Activated naive CD8-positive, alpha-beta T cell treated with anti-CD3 and anti-CD28 coated beads, Interleukin-2, amount 50 U/mL, for 16 hours (primary cell): ENCODE results near the gene ATXN7L3B.
"Not testable (repeated sequence)": the region's sequence is repeated elsewhere in the genome, so short reads cannot be mapped to it uniquely, and the experiment has no call there.

Experiments
- DNase-seq: peaks from one replicate; pipeline ENCODE4 v3.0.0-alpha.2; 2020; ENCODE audit warnings: low read depth, low spot score

The ATXN7L3B gene, protein sequence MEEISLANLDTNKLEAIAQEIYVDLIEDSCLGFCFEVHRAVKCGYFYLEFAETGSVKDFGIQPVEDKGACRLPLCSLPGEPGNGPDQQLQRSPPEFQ

DNA sequence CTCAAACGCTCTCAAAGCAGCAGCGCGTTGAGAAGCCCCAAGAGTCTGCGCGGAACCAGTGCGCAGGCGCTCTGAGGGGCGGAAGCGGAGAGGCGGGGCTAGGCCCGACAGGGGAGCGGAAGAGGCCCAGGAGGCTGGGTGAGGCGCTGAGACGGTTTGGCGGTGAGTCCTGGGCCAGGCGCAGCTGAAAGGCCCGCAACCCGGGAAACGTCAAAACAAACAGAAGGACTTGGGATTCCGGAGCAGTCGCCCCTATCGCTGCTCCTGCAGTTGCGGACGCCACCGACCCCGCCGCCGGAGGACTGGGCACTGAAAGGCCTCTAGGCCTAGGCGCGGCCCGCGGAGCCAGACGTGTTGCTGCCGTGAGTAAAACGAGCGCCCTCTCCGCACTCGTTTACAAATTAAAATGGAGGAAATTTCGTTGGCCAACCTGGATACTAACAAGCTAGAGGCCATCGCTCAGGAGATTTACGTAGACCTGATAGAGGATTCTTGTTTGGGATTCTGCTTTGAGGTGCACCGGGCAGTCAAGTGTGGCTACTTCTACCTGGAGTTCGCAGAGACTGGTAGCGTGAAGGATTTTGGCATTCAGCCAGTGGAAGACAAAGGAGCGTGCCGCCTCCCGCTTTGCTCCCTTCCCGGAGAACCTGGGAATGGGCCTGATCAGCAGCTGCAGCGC lies at the start of gene ATXN7L3B:
Gene ATXN7L3B (plus strand): TSS at position 129 of the 679 bp plus-strand sequence. CDS start 278 bp downstream, at position 407.
- peak; percentile 88 for DNase-seq

DNA sequence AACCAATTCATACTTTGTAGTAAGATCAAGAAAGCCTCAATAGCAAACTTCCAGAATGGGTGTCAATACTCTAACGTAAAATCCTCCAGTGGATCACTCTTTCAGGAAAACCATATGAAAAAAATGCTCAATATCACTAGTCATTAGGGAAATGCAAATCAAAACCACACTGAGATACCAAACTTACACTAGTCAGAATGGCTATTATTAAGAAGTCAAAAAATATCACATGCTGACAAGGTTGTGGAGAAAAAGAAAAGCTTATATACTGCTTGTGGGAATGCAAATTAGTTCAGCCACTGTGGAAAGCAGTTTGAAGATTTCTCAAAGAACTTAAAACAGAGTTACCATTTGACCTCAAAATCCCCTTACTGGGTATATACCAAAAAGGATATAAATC lies 49.5 kb upstream of the ATXN7L3B start:
- no peak for DNase-seq

DNA sequence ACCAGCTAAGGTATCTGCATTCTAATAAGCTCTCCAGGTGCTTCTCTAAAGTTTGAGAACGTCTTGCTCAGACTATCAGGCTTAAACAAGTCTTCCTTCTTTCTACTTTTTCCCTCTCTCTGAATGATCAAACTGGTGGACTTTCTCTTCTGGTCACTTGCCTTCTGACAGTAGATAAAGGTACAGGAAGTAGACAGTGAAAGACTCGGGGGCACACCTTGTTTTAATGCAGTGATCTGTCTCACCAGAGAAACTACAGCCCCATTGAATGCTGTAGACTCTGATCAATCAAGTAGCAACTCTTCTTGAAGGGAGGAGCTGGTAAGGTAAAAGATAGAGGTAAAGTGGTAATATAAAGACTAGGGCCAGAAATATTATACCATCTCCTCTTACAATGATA lies 48.1 kb upstream of the ATXN7L3B start:
- no peak for DNase-seq

DNA sequence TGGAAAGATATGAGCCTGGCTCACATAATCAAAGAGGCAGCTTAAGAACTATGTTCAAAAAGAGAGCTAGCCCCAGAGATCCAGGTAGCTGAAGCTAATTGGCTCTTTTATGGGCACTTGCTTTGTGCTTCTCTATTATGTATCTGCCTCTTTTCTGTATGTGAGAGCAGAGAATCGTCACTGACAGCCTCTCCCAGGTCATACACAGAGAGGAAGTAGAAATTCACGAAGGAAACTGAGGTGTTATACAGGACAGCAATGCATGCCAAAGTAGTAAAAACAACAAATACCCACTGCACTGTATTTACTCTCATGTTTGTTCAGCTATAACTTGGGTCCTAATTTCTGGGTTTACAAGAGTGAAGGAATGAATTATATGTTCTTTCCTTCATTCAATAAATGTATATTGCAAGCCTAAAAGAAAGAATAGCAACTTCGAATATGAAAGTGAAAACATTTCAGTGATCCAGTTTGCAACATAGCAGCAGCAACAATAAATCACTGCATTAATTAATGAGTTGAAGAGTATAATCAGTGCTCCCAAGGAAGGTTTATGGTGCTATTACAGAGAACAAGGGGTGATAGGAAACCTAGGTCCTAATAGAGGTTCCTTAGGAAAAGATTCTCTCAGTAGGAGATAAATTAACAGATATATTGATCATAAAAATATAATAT lies 47.1 kb upstream of the ATXN7L3B start:
- DNase-seq = no peak

DNA sequence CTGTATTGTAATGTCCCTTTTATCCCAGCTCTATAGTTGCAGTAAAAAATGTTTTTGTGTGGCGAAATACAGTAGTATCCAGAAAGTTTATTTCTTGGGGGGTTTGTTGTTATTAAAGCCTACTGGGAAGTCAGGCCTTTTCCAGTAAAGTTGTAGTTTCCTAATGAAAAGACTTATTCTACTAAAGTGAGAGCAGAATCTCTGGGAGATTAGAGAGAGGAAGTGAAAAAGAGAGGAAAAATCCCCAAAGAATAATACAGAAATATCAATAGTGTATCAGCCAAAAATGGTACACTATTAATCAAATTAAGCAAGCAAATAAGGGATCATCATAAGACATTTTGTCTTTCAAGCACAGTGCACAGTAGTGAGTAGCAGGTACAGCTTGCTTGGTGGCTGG lies 46.3 kb upstream of the ATXN7L3B start:
- no peak for DNase-seq

DNA sequence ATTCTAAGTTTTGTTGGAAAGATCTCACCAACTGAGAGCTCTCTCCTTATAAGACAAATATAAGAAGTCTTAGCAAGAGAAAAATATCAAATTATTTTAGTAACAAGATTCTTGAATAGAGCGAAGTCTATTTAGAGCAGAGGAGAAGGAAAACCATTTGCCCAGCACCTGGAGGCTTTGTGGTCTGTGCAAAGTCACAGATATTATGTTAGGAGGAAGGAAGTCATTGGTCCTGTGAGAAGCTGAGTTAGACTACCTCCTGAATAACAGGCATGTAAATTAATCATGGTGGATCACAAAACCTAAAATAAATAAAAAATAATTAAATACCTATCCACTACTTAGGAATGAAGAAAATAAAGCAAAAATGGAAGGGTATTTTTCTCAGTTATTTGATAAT lies 38.4 kb upstream of the ATXN7L3B start:
- no peak for DNase-seq

DNA sequence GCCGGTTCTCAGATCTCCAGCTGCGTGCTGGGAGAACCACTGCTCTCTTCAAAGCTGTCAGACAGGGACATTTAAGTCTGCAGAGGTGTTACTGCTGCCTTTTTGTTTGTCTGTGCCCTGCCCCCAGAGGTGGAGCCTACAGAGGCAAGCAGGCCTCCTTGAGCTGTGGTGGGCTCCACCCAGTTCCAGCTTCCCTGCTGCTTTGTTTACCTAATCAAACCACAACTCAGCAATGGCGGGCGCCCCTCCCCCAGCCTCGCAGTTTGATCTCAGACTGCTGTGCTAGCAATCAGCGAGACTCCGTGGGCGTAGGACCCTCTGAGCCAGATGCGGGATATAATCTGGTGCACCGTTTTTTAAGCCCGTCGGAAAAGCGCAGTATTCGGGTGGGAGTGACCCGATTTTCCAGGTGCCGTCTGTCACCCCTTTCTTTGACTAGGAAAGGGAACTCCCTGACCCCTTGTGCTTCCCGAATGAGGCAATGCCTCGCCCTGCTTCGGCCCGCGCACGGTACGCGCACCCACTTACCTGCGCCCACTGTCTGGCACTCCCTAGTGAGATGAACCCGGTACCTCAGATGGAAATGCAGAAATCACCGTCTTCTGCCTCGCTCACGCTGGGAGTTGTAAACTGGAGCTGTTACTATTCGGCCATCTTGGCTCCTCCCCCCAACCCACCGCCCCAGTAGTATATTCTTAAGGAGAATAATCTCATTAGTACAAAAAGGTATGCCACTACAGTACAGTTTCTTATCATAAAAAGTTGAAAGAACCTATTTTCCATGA lies 28.6 kb upstream of the ATXN7L3B start:
- not testable (repeated sequence) for DNase-seq

DNA sequence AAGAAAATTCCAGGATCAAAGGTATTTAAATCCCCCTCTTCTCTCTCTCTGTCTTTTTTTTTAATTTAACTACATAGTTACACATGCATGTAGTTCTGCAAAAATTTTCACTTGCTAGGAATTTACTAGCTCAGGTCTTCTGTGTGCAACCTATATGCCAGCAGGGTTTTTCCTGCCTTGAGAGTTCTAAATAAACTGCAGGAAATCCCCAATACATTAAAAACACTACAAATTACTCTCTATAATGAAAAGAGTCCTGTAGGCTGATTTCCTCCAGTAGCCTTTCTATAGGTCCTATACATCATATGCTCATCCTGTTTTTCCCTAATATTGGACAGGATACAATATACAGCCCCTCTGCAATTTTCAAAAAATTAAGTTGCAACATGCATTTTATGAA lies 27.7 kb upstream of the ATXN7L3B start:
- no peak for DNase-seq

DNA sequence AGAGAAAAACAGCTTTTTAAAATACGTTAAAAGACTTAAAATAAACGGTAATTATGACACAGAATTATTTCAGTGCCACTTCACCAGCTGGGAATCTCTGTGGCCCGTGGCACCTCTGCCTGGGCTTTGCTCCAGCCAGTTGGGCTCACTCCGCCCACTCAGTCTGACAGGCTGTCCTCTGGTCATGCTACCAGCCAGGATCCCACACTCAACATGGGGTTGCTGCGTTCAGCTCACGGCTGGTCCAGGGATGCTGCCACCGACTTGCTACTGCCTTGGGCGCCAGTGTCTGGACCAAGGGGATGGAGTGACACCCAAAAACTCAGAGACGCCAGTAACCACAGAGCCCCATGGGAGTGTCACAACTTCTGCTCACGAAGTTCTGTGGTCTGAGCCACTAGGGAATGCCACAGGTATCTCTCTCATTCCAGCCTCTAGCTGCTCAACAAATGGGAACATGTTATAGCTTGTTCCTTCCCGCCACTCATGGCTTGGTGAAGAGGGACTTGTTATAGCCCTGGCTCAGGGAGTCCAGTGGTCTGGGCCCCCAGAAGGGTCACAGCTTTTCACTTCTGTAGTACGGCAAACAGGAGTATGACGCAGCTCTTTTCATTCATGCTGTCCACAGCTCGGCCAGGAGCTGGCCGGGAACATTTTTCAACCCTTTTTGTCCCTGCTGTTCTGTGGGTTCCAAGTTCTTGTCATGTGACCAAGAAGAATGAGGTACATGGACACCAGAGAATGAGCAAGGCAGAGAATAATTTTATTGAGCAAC lies 23.4 kb upstream of the ATXN7L3B start:
- no peak for DNase-seq

DNA sequence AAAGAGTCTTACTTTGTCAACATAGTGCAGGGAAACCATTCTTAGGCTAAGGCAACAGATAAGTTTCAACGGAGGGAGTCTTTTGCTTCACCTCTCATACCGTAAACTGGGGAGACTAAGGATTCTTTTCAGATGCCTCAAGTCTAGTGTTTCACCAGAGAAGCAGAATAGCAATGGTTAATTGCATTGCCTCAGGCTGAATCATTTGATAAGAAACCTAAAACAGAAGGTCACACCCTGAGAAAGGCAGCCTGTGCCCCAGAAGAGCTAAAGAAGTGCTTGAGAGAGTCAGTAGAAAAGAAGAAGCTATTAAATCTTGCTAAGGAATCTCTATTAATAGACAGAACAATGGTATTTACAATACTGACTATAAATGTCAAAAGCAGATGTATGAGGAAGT lies 21.8 kb upstream of the ATXN7L3B start:
- no peak for DNase-seq

DNA sequence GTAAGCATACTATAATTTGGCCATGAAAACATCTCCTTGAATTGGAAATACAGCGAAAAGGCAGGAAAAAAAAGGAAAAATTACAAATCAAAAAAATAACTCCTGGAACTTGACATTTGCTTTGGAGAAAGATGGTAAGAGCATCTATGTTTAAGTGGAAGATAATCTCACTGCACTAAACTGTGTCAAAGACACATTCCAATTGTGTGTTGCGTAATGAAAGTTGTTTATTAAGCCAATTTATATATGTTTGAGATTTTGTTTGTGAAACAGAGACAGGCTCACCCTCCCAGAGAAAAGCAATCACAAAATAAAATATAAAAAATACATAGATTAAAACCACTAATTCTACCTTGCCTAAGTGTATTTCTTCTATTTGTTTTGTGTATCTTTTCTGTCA lies 11.1 kb upstream of the ATXN7L3B start:
- DNase-seq = no peak

DNA sequence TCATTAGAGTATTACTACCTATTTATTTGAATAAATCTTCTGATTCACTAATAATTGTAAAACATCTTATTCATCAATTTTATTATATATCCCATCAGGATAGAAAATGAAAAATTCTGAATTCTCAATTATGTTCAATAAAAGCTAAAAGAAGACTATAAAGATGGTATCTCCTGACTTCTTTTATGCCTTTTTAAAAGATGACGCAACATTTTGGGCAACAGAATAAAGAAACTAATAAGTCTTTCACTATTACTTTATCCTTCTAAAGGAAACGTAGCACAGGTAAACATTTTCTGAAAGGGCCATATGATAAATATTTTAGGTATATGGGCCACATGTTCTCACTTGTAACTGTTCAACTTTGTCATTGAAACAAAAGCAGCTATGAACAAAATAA lies 10.1 kb upstream of the ATXN7L3B start:
- DNase-seq = no peak

DNA sequence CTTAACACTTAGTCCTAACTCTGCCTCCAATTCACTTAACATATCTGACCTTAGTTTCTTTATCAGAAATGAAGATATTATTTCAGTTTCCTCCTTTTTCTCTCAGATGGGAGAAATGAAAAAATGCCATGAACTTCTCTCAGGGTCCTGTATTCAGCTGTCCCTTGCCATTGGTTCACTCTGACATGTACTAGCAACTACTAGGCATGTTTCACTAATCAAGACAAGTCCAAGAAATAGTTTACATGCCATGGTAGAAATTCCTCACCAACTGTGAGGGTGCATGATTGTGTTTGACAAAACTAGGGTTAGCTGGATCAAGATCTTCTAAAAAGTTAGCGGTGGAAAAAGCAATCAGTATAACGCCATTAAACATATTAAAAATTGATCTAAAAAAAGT lies 7.0 kb upstream of the ATXN7L3B start:
- no peak for DNase-seq

DNA sequence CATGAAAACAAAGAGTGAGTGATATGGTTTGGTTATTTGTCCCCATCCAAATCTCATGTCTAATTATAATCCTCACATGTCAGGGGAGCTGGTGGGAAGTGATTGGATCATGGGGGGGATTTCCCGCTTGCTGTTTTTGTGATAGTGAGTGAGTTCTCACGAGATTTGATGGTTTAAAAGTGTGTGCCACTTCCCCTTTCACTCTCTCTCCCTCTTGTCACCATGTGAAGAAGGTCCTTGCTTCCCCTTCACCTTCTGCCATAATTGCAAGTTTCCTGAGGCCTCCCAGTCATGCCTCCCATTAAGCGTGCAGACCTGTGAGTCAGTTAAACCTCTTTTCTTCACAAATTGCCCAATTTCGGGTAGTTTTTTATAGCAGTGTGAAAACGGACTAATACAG lies 2.1 kb upstream of the ATXN7L3B start:
- DNase-seq = no peak

DNA sequence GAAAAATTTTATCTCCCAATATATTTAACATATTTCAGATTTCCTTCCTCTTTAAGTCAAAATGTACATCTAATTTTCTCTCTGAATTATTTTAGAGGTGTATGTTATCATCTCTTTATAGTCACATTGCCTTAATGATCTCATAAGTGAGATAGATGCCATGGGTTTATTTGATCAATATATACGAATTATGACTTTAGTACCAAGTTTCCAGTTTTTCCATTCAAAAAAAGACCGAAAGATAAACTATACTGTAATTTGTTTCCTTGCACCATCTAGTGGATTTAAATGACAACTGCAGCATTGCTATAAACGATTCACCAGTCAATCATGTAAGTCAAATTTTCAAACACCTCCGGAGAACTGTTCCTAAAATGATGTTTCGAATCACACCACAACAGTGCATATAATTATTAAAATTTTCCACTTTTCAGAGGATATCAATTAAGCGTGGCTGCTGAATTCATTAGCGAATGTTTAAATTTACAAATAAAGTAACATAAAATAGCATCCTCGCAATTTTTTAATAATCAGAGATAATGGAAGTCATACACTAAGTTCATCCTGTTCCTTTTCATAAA lies 419 bp upstream of the ATXN7L3B start:
- DNase-seq = no peak

DNA sequence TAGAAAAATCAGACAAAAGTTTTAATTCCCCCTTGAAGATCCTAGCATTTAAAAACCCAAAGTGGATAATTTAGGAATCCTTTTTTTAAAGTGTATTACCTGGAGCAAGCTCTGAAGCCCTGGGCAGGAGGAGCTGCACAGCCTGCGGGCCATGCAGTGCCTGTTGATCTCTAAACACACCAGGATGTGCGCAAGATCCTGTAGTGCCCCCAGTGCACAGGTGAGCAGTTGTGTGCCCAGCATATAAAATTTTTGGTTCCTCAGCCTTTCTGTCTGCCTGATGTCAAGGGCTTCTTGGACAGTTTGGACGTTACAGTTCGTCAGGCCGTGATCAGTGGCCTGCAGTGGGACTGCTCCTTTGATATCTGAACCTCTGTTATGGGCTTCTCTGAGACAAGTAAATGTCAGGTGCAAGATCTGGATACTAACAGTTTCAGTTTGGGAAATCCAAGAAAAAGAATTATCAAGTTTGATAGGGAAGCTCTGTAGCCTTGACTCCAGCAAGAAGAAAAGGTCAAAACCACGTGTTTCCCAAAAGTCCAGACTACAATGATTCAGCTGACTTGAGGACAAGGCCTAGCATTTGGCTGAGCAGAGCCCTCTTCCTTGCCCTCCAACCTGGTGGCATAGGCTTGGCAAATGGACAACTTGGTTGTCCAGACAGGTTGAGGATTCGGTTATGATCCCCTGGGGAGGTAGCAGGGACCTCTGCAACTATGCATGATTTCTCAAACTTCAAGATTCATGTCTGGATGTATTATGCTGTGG lies 1.0 kb downstream of the ATXN7L3B start:
- DNase-seq = no peak

DNA sequence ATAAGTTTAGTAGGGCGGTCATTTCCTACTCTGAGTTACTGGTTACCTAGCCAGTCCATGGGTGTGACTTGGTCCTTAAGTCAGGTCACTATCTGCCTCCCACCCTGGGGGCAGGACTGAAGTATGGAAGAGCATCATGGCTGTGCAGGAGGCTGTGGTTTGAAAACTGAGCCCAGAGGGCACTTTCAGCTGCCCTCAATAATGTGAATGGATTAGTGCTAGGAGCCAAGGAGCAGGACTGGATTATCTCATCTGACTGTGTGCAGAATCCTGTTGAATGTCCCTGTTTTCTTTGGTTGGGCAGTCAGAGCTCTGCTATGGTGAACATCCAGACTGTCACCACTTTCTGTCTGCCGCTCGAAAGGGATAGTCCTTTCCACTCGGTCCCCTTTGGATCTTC lies 1.6 kb downstream of the ATXN7L3B start:
- no peak for DNase-seq

DNA sequence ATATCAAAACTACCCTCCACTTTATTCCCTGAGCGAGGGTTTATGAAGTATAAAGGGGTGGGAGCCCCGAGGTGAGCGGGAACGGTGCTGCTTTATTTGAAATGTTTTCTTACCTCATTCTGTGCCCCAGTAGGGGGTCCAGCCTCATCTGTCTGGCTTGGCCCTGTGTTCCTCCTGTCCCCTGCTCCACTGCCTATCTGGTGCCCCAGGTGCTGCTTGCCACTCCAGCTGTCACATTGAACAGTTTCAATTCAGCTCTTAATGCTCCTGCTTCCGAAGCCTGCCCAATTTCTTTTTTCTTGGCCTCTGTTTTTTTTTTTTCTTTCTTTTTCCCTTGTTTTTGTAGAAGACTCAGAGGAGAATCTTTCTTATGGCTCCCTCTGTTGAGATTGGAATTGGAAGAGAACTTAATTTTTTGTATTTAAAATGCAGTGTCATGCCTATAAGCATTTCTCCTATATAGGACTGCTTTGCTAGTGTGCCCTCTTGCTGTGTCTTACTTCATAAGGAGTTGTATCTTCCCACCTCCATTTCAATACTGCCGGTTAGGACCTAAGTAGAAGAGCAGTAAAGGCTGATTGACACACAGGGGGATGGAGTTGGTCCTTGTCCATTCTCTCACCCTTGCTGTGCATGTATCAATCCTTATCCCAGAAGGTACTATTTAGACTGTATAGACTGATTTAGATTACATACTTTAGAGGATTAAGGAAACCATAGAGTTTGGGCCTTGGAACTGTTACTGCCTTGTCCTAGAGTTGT lies 2.3 kb downstream of the ATXN7L3B start:
- DNase-seq = no peak

DNA sequence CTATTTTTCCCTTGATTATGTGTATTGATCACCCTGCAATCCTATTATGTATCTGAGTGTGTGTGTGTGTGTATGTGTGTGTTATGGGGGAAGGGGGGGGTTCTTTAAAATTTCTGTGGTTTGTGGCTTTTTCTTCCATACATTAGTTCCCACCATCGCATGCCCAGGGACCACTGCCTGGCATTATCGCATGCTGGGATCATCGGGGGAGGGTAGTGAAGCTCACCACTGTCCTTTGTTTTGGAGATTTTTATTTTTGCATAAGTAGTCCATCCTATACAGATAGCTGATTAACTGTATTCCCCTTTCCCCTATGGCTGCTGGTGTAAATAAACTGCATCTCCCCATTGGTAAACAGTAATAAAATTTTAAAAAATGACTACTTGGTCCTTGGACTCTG lies 3.4 kb downstream of the ATXN7L3B start:
- no peak for DNase-seq

DNA sequence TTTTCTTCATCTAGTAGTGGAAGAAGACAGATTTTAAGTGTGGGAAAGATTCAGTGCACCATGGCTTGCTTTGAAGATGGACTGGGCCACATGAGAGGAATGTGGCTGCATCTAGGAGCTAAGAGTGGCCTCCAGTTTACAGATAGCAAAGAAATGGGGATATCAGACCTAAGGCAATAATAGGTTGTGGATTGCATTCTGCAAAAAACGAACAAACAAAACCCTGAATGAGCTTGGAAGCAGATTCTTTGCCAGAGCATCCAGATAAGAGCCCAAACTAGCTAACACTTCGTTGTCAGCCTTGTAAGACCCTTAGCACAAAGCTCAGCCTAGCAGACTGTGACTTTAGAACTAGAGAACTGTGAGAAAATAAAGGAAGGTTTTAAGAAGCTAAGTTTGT lies 9.6 kb downstream of the ATXN7L3B start:
- no peak for DNase-seq
